Medulla oblongata (tissue), 1 donor: Measurements from ENCODE around the gene CNTN1.
"Not testable (repeated sequence)": the region's sequence is repeated elsewhere in the genome, so short reads cannot be mapped to it uniquely, and the experiment has no call there.

Experiments used
- DNase-seq: peaks from one replicate; pipeline ENCODE4 v3.0.0-alpha.2; 2015; ENCODE audit errors: extremely low spot score

CNTN1 gene

GRCh38 chr12:41039461-41039860 lies 347.2 kb downstream of the CNTN1 start:
- no peak for DNase-seq

GRCh38 chr12:41045509-41045908 lies 353.3 kb downstream of the CNTN1 start:
- no peak for DNase-seq

GRCh38 chr12:41049033-41049432 lies 356.8 kb downstream of the CNTN1 start:
- DNase-seq = no peak

DNA sequence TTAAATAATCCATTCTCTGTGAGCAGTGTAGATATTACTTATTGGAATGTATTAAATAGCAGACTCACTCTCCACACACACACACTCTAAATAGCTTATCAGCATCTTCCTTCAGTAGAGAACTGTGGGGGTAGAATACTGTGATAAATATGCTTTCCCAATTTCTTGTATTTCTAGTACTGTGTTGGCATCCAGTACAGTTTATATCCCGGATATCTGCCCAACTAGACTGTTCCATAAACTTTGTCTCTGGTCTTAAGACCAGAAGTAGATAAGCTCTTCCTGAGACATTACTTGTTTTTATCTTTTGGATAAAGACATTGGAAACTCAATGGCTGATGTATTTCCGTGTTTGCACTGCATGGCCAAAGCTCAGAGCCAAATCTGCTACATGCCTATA lies 359.7 kb downstream of the CNTN1 start:
- no peak for DNase-seq

DNA sequence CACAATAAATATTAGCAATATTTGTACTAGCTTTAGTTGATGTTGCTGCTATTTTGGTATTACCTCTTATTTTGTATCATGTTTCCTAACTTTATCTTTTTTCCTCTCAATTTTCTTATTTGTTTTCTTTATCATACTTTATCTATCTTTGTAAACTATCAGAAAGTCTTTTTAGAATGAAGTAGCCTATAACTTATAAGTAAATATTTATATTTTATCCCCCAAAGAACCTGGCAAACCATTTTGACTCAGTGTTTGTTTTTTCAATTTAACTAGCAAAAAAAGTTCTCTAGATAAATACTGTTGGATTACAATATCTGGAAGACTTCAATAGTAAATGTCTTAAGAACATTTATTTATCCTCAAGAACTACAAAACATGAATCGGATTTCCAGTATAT lies 360.2 kb downstream of the CNTN1 start:
- no peak for DNase-seq

DNA sequence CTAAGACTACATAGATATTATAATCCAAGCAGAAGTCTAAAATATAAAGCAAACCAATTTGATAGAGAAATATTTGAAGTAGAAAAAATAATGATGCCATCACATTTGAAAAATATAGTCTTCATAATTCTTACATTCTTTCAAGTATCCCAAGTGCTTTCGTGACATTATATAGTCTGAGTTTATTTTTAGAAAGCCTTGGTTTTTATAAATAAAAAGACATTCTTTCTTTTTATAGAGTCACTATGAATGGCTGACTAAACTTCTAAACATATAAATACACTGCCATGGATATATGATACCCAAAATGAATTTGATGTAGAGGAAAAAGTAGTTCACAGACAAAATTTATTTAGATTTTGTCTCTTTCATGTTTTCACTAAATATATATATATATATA lies 360.8 kb downstream of the CNTN1 start:
- no peak for DNase-seq

DNA sequence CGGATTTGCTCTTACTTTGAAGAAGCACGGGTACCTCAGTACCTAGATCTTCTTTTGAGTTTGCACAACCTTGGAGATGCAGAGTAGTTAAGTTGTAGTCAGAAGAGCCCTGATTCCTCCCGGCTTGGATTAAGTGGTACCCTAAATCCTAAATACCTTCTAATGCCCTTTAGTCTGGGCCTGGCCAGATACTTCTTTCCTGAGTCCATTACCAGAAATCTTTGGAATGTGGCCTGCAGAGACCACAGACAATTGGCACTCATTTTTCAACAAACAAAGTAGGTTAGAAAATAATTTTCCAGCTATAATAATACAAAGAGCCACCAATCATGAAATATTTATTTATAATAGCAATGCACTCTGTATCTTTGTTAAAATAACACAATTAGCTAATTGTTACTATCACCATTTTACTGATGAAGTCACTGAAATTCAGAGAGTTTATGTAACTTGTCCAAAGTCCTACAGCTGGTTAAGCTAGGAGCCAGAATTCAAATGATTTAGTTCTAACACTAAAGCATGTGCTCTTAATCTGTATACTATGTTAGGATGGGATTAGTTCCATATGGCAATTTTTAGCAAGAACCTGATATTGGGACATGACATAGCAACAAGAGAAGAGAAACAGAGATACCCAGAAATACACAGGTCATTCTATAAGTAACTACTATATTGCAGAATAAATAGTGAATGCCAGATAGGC lies 363.8 kb downstream of the CNTN1 start:
- DNase-seq = no peak

DNA sequence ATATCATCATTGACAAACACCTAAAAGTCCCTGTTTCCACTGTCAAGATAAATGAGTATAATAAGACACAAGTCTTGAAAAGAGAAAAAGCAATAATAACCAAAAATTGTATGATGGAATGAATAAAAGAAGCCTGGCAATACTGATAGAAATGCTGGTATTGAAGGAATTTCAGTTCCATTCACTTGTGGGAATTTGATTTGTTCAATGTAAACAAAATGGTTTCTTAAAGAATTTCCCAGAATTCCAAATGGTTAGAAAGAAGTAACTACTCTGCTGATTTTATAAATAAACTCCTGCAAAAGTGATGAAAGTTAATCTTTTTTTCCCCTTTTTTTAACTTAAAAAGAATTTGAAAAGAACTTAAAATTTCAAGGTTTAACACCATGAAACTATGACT lies 366.0 kb downstream of the CNTN1 start:
- DNase-seq = no peak

GRCh38 chr12:41061192-41061591 lies 369.0 kb downstream of the CNTN1 start:
- DNase-seq = peak; percentile 40

DNA sequence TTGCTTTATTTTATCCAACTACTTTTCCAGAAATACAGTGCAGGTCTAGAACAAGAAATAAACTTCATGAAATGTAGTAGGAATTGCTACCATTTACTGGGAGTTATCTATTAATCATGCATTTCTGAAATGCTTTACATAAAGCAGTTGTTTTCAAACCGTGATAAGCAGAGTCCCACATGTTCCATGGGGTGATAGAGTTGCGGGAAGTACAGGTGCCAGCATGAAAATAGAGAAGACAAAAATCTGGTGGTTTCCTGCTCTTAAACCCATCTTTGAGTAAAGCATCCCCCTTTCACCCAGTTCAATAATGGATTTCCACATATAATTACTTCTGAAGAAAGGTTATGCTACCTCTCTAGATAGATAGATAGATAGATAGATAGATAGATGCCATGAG lies 372.2 kb downstream of the CNTN1 start:
- no peak for DNase-seq

- DNase-seq = no peak
Observed at GRCh38 chr12:41067941-41068645, 375.9 kb downstream of the CNTN1 start.

- no peak for DNase-seq
Observed at GRCh38 chr12:41073633-41074472, 381.6 kb downstream of the CNTN1 start.

DNA sequence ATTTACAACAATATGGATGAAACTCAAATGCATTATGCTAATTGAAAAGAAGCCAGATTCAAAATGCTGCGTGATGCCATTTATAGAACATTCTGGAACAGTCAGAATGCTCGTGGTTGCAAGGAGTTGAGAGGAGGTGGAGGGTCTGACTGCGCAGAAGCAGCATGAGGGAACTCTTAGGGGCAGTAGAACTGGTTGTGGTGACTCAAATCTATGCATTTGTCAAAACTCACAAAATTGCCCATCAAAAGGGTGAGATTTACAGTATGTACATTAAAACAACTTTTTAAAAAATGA lies 382.2 kb downstream of the CNTN1 start:
- DNase-seq = no peak

GRCh38 chr12:41076114-41076513 lies 383.9 kb downstream of the CNTN1 start:
- no peak for DNase-seq

- DNase-seq = not testable (repeated sequence)
Observed at GRCh38 chr12:41081241-41081640, 389.0 kb downstream of the CNTN1 start.

GRCh38 chr12:41089438-41089837 lies 397.2 kb downstream of the CNTN1 start:
- DNase-seq = no peak

DNA sequence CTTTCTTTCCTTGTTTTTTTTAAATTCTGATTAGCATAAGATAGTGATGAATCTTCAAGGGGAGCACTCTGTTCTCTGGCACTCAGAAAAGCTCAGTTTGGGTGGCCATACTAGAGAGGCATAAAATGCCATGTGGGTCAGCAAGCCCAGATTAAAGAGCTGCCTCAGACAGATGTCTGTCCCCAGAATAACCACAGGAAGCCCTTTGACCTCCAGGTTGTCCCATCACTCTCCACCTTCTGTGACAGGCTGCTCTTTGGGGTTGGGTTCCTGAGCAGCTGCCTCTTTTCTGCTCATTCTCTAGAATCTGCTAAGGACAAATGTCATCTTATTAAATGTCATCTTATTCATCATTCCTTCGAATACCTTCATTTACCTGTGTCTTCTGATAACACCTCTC lies 399.9 kb downstream of the CNTN1 start:
- no peak for DNase-seq

GRCh38 chr12:41096797-41097196 lies 404.6 kb downstream of the CNTN1 start:
- no peak for DNase-seq

- no peak for DNase-seq
Observed at GRCh38 chr12:41100572-41100971, 408.3 kb downstream of the CNTN1 start.

- no peak for DNase-seq
Observed at GRCh38 chr12:41101806-41102205, 409.6 kb downstream of the CNTN1 start.

- no peak for DNase-seq
Observed at GRCh38 chr12:41103614-41104013, 411.4 kb downstream of the CNTN1 start.

DNA sequence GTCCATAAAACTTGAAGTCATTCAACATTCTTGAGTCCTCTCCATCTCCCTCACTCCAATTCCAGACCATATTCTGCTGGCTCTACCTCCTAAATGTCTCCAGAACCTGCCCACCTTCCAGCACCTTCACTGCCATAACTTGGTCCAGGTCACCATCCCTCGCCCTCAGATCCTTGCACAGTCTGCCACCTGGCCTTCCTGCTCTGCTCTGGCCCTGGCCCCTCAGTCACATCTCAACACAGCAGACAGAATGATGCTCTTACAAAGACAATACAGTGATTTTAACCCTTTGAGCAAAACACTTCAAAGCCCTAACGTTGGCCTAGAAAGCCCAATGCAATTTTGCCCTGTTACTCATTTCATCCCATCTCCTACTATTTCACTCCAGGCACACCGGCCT lies 414.1 kb downstream of the CNTN1 start:
- DNase-seq = no peak

DNA sequence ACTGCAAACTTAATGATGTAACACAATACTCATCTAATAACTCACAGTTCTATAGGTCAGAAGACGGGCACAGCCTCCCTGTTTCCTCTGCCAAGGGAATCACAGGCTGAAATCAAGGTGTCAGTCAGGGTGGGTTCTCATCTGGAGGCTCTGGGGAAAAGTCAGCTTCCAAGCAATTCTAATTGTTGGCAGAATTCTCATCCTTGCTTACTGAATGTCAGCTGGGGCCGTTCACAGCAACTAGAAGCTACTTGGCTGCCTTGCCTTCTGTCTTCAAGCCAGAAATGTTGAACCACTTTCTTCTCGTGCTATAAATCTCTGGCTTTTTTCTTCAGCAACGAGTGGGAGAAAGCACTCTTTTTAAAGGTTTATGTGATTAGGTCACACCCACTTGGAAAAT lies 415.8 kb downstream of the CNTN1 start:
- peak; percentile 66 for DNase-seq
